ENCODE data around the gene KCNK13. TPM values are rescaled to one million over a fixed set of nuclear protein-coding genes. Genes with fewer than 3 reads are reported as not detected.

KCNK13 gene
- total and polyA plus RNA-seq, 2 experiments from 2014 or later: 0.21 to 1.0 TPM

DNA sequence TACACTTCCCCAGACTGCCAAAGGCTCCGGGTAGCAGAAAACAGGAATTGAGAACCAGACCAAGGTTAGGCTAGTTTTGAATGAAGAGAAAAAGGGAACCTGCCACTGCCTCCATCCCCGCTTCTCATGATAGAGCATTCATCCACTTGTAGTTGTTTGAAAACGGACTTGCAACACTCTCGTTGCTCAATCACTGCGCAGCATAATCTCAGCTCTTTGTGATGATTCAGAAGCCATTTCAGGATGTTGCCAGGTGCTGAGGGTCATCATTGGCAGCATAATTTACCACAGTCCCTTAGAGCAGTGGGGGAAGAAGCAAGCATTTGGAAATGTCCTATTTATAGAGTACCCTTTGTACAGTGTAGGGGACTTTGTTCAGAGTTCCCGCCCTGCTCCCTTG lies 25.6 kb downstream of the KCNK13 start (continued):
- TF ChIP-seq, protein P1, sequence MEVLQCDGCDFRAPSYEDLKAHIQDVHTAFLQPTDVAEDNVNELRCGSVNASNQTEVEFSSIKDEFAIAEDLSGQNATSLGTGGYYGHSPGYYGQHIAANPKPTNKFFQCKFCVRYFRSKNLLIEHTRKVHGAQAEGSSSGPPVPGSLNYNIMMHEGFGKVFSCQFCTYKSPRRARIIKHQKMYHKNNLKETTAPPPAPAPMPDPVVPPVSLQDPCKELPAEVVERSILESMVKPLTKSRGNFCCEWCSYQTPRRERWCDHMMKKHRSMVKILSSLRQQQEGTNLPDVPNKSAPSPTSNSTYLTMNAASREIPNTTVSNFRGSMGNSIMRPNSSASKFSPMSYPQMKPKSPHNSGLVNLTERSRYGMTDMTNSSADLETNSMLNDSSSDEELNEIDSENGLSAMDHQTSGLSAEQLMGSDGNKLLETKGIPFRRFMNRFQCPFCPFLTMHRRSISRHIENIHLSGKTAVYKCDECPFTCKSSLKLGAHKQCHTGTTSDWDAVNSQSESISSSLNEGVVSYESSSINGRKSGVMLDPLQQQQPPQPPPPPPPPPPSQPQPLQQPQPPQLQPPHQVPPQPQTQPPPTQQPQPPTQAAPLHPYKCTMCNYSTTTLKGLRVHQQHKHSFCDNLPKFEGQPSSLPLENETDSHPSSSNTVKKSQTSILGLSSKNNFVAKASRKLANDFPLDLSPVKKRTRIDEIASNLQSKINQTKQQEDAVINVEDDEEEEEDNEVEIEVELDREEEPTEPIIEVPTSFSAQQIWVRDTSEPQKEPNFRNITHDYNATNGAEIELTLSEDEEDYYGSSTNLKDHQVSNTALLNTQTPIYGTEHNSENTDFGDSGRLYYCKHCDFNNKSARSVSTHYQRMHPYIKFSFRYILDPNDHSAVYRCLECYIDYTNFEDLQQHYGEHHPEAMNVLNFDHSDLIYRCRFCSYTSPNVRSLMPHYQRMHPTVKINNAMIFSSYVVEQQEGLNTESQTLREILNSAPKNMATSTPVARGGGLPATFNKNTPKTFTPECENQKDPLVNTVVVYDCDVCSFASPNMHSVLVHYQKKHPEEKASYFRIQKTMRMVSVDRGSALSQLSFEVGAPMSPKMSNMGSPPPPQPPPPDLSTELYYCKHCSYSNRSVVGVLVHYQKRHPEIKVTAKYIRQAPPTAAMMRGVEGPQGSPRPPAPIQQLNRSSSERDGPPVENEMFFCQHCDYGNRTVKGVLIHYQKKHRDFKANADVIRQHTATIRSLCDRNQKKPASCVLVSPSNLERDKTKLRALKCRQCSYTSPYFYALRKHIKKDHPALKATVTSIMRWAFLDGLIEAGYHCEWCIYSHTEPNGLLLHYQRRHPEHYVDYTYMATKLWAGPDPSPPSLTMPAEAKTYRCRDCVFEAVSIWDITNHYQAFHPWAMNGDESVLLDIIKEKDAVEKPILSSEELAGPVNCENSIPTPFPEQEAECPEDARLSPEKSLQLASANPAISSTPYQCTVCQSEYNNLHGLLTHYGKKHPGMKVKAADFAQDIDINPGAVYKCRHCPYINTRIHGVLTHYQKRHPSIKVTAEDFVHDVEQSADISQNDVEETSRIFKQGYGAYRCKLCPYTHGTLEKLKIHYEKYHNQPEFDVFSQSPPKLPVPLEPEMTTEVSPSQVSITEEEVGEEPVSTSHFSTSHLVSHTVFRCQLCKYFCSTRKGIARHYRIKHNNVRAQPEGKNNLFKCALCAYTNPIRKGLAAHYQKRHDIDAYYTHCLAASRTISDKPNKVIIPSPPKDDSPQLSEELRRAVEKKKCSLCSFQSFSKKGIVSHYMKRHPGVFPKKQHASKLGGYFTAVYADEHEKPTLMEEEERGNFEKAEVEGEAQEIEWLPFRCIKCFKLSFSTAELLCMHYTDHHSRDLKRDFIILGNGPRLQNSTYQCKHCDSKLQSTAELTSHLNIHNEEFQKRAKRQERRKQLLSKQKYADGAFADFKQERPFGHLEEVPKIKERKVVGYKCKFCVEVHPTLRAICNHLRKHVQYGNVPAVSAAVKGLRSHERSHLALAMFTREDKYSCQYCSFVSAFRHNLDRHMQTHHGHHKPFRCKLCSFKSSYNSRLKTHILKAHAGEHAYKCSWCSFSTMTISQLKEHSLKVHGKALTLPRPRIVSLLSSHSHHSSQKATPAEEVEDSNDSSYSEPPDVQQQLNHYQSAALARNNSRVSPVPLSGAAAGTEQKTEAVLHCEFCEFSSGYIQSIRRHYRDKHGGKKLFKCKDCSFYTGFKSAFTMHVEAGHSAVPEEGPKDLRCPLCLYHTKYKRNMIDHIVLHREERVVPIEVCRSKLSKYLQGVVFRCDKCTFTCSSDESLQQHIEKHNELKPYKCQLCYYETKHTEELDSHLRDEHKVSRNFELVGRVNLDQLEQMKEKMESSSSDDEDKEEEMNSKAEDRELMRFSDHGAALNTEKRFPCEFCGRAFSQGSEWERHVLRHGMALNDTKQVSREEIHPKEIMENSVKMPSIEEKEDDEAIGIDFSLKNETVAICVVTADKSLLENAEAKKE (CRISPR knock-in tag; IDR thresholded peaks at IDR 0.05): no peak
- TF ChIP-seq, protein P2, sequence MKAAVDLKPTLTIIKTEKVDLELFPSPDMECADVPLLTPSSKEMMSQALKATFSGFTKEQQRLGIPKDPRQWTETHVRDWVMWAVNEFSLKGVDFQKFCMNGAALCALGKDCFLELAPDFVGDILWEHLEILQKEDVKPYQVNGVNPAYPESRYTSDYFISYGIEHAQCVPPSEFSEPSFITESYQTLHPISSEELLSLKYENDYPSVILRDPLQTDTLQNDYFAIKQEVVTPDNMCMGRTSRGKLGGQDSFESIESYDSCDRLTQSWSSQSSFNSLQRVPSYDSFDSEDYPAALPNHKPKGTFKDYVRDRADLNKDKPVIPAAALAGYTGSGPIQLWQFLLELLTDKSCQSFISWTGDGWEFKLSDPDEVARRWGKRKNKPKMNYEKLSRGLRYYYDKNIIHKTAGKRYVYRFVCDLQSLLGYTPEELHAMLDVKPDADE (IDR thresholded peaks at IDR 0.05): no peak

DNA sequence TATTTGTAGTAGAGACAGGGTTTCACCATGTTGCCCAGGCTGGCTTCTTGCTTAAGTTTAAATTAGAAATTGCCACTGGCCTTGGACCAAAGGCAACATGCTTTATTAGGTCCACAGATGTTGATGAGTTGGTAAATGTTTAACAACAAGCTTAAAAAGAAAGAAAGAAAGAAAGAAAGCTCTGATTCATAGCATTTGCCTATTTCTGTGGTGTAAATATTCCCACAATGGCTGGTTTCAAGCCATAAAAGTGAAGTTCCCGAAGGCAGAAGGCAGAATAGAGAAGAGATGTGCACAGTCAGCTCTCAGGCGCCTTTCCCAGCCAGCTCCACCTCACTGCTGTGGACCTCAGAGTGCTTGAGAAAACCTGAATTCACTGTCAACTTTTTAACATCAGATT lies 26.4 kb downstream of the KCNK13 start:
- no peaks in the 10 kb centered on the region for H3K79me2 ChIP-seq (replicated peaks; ENCODE audit: insufficient read depth)
- H3F3A ChIP-seq (replicated peaks; ENCODE audit: low read depth): no peaks in the 10 kb centered on the region
- no peaks in the 10 kb centered on the region for H3K27me3 ChIP-seq (ENCODE audit: insufficient read depth)
- peaks cover 10% of the 10 kb centered on the region; the same call in 2 of the 3 replicates for H3K9me3 Mint-ChIP-seq
- no peak overlapping the region for H3K4me3 ChIP-seq
- ATAC-seq: no peak
- TF ChIP-seq STAT1 (IDR thresholded peaks at IDR 0.05; ENCODE audit: unreplicated experiment): no peak
- TF ChIP-seq CREB1 (CRISPR knock-in tag; IDR thresholded peaks at IDR 0.05; ENCODE audit: low read depth): no peak
- no peak for TF ChIP-seq NANOG (IDR thresholded peaks at IDR 0.05; ENCODE audit: borderline replicate concordance)
- no peak for TF ChIP-seq POLR2AphosphoS5 (IDR thresholded peaks at IDR 0.05; ENCODE audit: low read depth)
- TF ChIP-seq, protein P2 (IDR thresholded peaks at IDR 0.05): no peak
- TF ChIP-seq, protein P3, sequence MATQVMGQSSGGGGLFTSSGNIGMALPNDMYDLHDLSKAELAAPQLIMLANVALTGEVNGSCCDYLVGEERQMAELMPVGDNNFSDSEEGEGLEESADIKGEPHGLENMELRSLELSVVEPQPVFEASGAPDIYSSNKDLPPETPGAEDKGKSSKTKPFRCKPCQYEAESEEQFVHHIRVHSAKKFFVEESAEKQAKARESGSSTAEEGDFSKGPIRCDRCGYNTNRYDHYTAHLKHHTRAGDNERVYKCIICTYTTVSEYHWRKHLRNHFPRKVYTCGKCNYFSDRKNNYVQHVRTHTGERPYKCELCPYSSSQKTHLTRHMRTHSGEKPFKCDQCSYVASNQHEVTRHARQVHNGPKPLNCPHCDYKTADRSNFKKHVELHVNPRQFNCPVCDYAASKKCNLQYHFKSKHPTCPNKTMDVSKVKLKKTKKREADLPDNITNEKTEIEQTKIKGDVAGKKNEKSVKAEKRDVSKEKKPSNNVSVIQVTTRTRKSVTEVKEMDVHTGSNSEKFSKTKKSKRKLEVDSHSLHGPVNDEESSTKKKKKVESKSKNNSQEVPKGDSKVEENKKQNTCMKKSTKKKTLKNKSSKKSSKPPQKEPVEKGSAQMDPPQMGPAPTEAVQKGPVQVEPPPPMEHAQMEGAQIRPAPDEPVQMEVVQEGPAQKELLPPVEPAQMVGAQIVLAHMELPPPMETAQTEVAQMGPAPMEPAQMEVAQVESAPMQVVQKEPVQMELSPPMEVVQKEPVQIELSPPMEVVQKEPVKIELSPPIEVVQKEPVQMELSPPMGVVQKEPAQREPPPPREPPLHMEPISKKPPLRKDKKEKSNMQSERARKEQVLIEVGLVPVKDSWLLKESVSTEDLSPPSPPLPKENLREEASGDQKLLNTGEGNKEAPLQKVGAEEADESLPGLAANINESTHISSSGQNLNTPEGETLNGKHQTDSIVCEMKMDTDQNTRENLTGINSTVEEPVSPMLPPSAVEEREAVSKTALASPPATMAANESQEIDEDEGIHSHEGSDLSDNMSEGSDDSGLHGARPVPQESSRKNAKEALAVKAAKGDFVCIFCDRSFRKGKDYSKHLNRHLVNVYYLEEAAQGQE (IDR thresholded peaks at IDR 0.05; ENCODE audit: unreplicated experiment): no peak
- TF ChIP-seq ZNF114 (CRISPR knock-in tag; IDR thresholded peaks at IDR 0.05): no peak
- TF ChIP-seq EZH2phosphoT487 (IDR thresholded peaks at IDR 0.05; ENCODE audit: unreplicated experiment): no peak
- no peak for TF ChIP-seq EZH2 (IDR thresholded peaks at IDR 0.05; ENCODE audit: low read depth, unreplicated experiment)
- no peak for TF ChIP-seq ZNF331 (CRISPR knock-in tag; IDR thresholded peaks at IDR 0.05; ENCODE audit: low read depth)
- 0 out of 3 replicates have a peak, but pooled peaks cover 3% of the 10 kb centered on the region for H3K36me3 Mint-ChIP-seq (ENCODE audit: low read depth)
- H3K27ac Mint-ChIP-seq: no peak overlapping the region
- peaks cover 9% of the 10 kb centered on the region; the same call in 2 of the 3 replicates for H3K4me1 Mint-ChIP-seq
- no peaks in the 10 kb centered on the region for H3K4me1 ChIP-seq (ENCODE audit: insufficient read depth)
- no peak overlapping the region for H3K4me2 ChIP-seq
- H4K20me1 ChIP-seq (replicated peaks; ENCODE audit: insufficient read depth): no peaks in the 10 kb centered on the region
- no peak overlapping the region for H3K4me3 Mint-ChIP-seq
- H3K9me2 ChIP-seq (ENCODE audit: insufficient read depth): 0 out of 2 replicates have a peak, but pooled peaks cover 5% of the 10 kb centered on the region
- no peak overlapping the region for H2AFZ ChIP-seq
- H3K27ac ChIP-seq (ENCODE audit: low read depth): no peak overlapping the region
- H3K36me3 ChIP-seq (ENCODE audit: insufficient read depth): no peaks in the 10 kb centered on the region
- no peak for DNase-seq (ENCODE audit: low spot score)
- peaks cover 2% of the 10 kb centered on the region for H3K27me3 Mint-ChIP-seq (ENCODE audit: insufficient read depth, low read depth, poor library complexity)

Measured in GM23338 (cell line).